ENCODE data around the gene LPCAT1. TPM values are rescaled to one million over a fixed set of nuclear protein-coding genes. Genes with fewer than 3 reads are reported as not detected.

The LPCAT1 gene
- total and polyA plus RNA-seq, 2 of the 4 experiments (the other 2 are of a cell fraction): 17.7 to 33.6 TPM

- TF ChIP-seq, protein P1, sequence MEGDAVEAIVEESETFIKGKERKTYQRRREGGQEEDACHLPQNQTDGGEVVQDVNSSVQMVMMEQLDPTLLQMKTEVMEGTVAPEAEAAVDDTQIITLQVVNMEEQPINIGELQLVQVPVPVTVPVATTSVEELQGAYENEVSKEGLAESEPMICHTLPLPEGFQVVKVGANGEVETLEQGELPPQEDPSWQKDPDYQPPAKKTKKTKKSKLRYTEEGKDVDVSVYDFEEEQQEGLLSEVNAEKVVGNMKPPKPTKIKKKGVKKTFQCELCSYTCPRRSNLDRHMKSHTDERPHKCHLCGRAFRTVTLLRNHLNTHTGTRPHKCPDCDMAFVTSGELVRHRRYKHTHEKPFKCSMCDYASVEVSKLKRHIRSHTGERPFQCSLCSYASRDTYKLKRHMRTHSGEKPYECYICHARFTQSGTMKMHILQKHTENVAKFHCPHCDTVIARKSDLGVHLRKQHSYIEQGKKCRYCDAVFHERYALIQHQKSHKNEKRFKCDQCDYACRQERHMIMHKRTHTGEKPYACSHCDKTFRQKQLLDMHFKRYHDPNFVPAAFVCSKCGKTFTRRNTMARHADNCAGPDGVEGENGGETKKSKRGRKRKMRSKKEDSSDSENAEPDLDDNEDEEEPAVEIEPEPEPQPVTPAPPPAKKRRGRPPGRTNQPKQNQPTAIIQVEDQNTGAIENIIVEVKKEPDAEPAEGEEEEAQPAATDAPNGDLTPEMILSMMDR (conservative IDR thresholded peaks at IDR 0.05; ENCODE audit: low read depth, low read length): no peak
- no peak for TF ChIP-seq RFX5 (IDR thresholded peaks at IDR 0.05; ENCODE audit: low read depth, low read length)
Measured at GRCh38 chr5:1564182-1564748, 40.5 kb upstream of the LPCAT1 start (continued).

DNA sequence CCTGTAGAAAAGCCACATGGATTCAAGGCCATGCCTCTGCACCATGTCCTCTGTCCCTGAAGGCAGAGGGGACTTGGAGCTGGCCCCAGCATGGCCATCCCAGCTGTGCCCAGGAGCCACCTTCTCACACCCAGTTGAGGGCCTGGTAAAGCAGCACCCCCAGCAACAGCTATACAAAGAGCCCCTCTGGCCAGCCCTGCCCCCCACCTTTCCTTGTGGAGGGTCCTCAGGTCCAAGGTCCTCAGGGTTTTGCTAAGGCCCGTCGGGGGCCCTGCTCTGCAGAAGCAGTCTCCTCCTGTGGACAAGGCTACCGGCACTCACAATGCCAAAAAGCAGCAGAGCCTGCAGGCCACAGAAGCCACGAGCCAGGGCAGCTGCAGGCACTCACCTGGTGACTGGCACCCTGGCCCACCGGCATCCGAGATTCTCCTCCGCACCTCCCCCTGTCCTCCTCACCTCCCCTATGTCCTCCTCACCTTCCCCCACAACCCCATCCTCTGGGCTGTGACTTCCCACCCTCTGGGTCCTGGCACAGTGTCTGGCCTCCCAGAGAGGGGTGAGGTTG, 39.9 kb upstream of the LPCAT1 start:
- intact Hi-C loops (cut with micrococcal nuclease) (no loop called here), in situ Hi-C loops (cut with MboI; ENCODE audit: low sequenced_read_pairs) (no loop called here)

More for the DNA sequence above, 39.9 kb upstream of the LPCAT1 start:
- H3K9me1 ChIP-seq (ENCODE audit: insufficient read depth, low read length): no peaks in the 10 kb centered on the region
- peaks cover 23% of the 10 kb centered on the region for H3K27me3 ChIP-seq (ENCODE audit: control insufficient read depth, insufficient read depth, low read length)
- no peak overlapping the region for H2BK15ac ChIP-seq (ENCODE audit: low read depth, low read length)
- no peak overlapping the region for H2BK5ac ChIP-seq (ENCODE audit: low read depth, low read length, poor library complexity, severe bottlenecking)
- CTCF ChIA-PET: no interaction called here
- no peak overlapping the region for H3K14ac ChIP-seq (replicated peaks; ENCODE audit: low read depth, low read length)
- H4K91ac ChIP-seq (ENCODE audit: insufficient read depth, low read depth, low read length): no peak overlapping the region; the same call in 1 of the 2 replicates
- WGBS, 2 experiments (ENCODE audit: extremely low coverage in 2 of 2, insufficient read length in 1 of 2): 70% methylated on average over 2 of the region's 7 CpGs; no CpG with 5 or more reads in 1 of the 2 experiments
- H3K4ac ChIP-seq (ENCODE audit: low read depth, low read length): no peak overlapping the region
- no peak overlapping the region for H3K18ac ChIP-seq (ENCODE audit: low read depth, low read length)
- no peak overlapping the region for H3K56ac ChIP-seq (ENCODE audit: extremely low read depth, insufficient read depth, low read length)
- H4K8ac ChIP-seq (ENCODE audit: low read depth in 2 of 2, low read length in 2 of 2): no peak overlapping the region
- no peaks in the 10 kb centered on the region for H3K36me3 ChIP-seq (ENCODE audit: control insufficient read depth, insufficient read depth, low read length)
- no peaks in the 10 kb centered on the region for H4K20me1 ChIP-seq (ENCODE audit: insufficient read depth, low read length)
- TF ChIP-seq RCOR1 (IDR thresholded peaks at IDR 0.05; ENCODE audit: insufficient replicate concordance, low read length) (no peak), RFX5 (IDR thresholded peaks at IDR 0.05; ENCODE audit: low read depth, low read length) (no peak), MXI1 (IDR thresholded peaks at IDR 0.05; ENCODE audit: borderline replicate concordance, low read depth, low read length) (no peak), CHD1 (IDR thresholded peaks at IDR 0.05; ENCODE audit: low read depth, low read length) (no peak), ELK1 (IDR thresholded peaks at IDR 0.05; ENCODE audit: borderline replicate concordance, low read depth, low read length) (no peak), MAZ (IDR thresholded peaks at IDR 0.05; ENCODE audit: borderline replicate concordance, low read depth, low read length) (no peak), NFE2L2 (IDR thresholded peaks at IDR 0.05; ENCODE audit: low read depth, low read length) (no peak), FOS (IDR thresholded peaks at IDR 0.05; ENCODE audit: low read depth, low read length) (no peak), RAD21 (IDR thresholded peaks at IDR 0.05; ENCODE audit: low read length) (no peak), MAFK (IDR thresholded peaks at IDR 0.05; ENCODE audit: low read depth, low read length) (no peak)
- no peaks in the 10 kb centered on the region for H3K79me1 ChIP-seq (ENCODE audit: low read depth in 1 of 2, low read length in 2 of 2)
- no peak for DNase-seq
- H4K5ac ChIP-seq (ENCODE audit: low read depth, low read length): no peak overlapping the region
- H3K4me1 ChIP-seq (ENCODE audit: control insufficient read depth, insufficient read depth, low read length): peaks cover 13% of the 10 kb centered on the region
- no peak overlapping the region for H3K27ac ChIP-seq (ENCODE audit: insufficient read depth, low read length)
- dilution Hi-C loops (cut with HindIII; ENCODE audit: low sequenced_read_pairs, unreplicated experiment): no loop called here
- no TSS peak for BruUV-seq (replicated peaks)
- H2BK120ac ChIP-seq (ENCODE audit: low read depth, low read length): no peak overlapping the region
- H3K4me2 ChIP-seq (ENCODE audit: low read depth, low read length): no peak overlapping the region
- ATAC-seq (ENCODE audit: low read depth): peak; percentile 25; the same call in 1 of the 2 replicates
- H3K4me3 ChIP-seq (ENCODE audit: insufficient read depth, low read depth, low read length): no peak overlapping the region
- peaks cover 3% of the 10 kb centered on the region for H3K9me3 ChIP-seq (ENCODE audit: control insufficient read depth, insufficient read depth, low read length)
- no peak overlapping the region for H2AK5ac ChIP-seq (ENCODE audit: low read depth, low read length)
- H3K9ac ChIP-seq (ENCODE audit: low read depth, low read length): no peak overlapping the region
- POLR2A ChIA-PET (ENCODE audit: unreplicated experiment): no interaction called here
- no peak overlapping the region for H2AFZ ChIP-seq (replicated peaks; ENCODE audit: low read length, poor library complexity)
- no peak overlapping the region for H3K23ac ChIP-seq (ENCODE audit: low read depth, low read length)
- H2AK9ac ChIP-seq (replicated peaks; ENCODE audit: low read depth, low read length, poor library complexity): no peak overlapping the region
- H2BK20ac ChIP-seq (ENCODE audit: low read depth, low read length): no peak overlapping the region

Measured in IMR-90 (cell line).